NCI-H2029 (cell line): ENCODE data around the gene SNORC.
"Not testable (repeated sequence)": the region's sequence is repeated elsewhere in the genome, so short reads cannot be mapped to it uniquely, and the experiment has no call there.

Experiments used
- DNase-seq: peaks from one replicate; lab custom pipeline; 2025; lab: John Stamatoyannopoulos, UW

The SNORC gene

DNA sequence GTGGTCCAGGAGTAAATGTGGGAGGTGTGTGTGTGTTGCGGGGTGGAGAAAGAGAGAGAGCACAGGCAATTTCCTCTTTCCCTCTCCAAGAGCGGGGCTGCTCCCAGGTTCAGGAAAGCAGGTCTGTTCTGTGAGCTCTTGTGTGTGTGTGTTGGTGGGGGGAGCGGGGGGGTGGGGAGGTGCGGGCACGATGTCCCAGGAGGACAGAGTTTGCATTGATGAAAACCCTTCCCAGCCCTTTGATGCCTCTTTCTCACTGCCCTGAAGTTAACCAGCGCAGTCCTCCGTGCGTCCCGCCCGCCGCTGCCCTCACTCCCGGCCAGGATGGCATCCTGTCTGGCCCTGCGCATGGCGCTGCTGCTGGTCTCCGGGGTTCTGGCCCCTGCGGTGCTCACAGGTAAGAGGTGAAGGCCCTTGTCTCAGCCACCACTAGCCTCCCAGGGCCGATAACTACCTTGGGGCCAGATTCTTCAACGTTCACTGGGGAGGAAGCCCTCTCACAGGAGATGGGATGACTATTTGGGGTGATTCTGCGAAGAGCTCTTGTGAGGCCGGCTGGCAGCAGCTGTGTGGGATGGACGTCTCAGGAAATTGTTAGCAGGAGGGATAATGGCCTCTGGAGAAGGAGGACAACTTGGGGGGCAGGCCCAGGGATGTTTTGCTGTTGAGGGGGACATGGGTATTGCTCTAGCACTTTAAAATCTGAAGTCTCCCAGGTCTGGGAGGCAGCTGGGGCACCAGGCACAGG is at the start of gene SNORC:
TSS of gene SNORC (plus strand) at position 247 of the 748 bp plus-strand sequence. CDS start at position 325, 78 bp downstream.
- DNase-seq = no peak

GRCh38 chr2:232829988-232830387 is 40.1 kb upstream of the SNORC start:
- DNase-seq = no peak

DNA sequence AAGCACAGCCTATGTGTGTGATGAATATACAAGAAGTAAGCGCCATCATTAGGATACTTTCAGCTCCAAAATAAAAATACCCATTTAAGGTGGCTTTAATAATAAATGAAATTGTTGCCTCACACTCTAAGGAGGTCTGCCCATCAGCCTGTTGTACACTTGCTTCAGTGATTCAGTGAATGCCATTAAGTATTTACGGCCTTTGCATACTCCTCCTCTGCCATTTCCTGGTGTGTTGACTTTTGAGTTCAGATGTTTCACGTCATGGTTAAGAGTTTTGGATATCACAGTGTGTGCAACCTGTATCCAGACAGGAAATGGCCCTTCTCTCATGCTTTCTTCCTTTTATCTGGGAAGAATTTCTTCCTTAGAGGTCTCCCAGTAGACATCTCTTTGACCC is 38.6 kb upstream of the SNORC start:
- DNase-seq = no peak

- DNase-seq = no peak
These were observed 36.2 kb upstream of the SNORC start for GRCh38 chr2:232833830-232834229.

GRCh38 chr2:232835687-232836208 is 34.3 kb upstream of the SNORC start:
- DNase-seq = no peak

GRCh38 chr2:232836934-232837333 is 33.1 kb upstream of the SNORC start:
- DNase-seq = no peak

DNA sequence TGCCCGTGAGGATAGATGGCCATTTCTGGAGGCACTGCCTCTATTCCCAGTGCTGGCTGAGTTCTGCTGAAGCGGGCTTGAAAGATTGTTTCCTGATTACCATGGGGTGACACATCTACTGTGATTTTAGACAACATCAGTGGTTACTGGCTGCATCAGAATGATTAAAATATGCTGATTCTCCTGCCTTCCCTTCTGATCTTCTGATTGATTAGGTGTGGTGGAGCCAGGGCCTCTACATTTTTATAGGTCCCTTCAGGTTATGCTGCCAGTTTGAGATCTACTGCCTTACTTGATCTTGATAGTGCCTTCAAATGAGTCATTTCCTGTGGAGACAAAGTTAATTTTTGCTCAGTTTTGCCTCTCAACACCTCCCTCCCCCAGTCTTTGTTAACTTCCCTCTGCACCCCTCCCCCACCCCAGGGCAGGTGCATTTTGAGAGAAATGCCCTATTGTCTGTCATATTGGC is 31.6 kb upstream of the SNORC start:
- no peak for DNase-seq

GRCh38 chr2:232839411-232840079 is 30.5 kb upstream of the SNORC start:
- DNase-seq = no peak

DNA sequence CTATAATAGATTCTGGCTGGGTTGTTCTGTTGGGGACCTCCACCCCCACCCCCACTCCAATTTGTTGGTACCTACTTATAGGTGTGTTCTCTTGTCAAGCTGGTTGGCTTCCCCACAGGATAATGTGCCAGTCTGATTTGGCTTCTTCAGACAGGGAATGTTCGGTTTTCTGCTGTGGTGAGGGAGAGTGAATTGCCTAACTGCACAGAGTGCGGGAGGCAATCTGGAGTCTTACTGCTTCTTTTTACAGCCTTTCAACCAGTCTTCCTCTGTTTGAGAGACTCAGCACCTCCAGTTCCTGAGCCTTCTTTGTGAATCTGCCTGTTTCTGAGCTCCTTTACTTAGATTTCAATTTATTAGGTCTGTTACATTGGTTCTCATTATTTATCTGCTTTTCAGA is 27.4 kb upstream of the SNORC start:
- no peak for DNase-seq

DNA sequence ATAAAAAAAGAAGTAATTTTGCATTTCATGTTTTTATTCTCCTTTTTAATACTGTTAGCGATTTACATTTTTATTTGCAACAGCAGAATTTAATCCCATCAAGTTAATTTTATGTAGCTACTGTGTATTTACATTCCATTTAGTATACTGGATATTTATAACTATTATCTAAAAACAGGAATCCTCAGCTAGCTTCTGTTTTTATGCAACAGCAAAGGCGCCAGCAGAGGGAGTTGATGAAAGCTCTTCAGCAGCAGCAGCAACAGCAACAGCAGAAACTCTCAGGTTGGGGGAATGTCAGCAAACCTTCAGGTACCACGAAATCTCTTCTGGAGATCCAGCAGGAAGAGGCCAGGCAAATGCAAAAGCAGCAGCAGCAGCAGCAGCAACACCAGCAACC is 26.2 kb upstream of the SNORC start:
- no peak for DNase-seq

- no peak for DNase-seq
These were observed 24.0 kb upstream of the SNORC start for GRCh38 chr2:232846055-232846454.

DNA sequence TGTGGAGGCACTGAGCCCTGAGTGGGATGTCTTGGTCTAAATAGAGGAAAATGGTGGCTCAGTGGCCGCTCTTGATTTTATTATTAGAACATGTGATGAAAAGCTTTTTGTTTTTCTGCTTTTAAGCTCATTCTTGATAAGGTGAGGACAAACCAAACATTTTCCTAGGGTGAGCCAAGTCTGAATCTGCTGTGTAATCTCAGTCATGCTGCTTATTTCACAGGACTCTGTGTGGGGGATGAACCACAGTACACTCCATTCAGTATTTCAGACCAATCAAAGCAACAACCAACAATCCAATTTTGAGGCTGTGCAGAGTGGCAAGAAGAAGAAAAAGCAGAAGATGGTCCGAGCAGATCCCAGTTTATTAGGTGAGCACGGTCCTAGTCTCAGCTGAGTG is 20.0 kb upstream of the SNORC start:
- no peak for DNase-seq

- not testable (repeated sequence) for DNase-seq
These were observed 18.0 kb upstream of the SNORC start for GRCh38 chr2:232852081-232852480.

GRCh38 chr2:232852676-232853075 is 17.4 kb upstream of the SNORC start:
- no peak for DNase-seq

GRCh38 chr2:232854082-232854481 is 16.0 kb upstream of the SNORC start:
- no peak for DNase-seq

DNA sequence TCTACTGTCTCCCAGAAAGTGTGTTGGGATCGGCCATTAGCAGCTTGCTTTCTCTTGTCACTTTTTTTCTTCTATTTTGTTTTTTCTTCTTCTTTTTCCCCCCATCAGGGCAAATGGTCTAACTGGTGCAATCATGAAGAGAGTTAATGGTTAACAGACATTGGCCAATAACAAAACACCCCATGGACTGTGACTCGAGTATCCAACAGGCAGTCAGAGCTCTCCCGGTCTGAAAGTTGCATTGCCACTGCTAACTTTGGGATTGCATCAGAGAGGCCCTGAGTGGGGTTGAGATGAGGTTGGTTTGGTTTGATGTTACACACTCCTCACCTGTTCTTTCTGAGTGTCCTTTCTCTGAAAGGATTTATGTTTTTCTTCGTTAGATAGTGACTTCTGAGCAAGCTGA is 12.9 kb upstream of the SNORC start:
- no peak for DNase-seq

DNA sequence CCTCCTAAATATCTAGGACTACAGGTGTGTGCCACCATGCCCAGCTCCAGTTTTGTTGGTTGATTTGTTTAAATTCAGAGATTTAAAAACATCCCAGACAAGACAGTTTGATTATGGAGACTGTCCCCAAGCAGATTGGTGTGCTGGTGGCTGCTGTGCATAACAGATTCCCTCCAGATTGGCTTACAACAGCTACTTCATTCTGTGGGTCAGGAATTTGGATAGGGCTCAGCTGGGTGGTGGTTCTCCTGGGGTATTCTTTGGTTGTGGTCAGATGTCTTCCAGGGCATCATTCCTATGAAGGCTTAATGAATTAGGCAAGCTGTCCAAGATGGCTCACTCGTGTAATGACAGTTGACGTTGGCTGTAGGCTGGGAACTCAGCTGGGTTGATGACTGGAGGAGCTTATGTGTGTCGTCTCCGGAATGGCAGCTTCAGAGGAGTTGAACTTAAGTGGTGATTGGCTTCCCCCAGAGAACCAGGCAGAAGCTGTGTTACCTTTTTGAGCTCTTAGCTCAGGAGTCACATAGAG is 10.6 kb upstream of the SNORC start:
- no peak for DNase-seq

- no peak for DNase-seq
These were observed 9.3 kb upstream of the SNORC start for GRCh38 chr2:232860593-232861241.

DNA sequence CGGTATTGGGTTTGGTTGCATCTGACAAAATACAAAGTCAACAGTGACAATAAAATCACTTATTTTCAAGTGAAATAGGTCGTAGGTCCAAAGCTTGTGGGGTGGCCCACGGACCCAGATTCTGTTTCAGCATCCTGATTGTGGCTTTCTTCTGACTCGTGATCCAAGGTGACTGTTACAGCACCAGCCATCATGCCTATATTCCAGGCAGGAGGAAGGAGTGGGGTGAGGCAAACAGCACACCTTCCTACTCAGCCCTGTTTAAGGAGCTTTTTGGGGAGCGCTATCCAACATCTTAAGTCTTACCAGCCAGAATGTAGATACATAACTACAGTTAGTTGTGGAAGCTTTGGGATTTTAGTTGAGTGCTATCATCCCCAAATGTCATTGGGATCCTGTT is 8.7 kb upstream of the SNORC start:
- no peak for DNase-seq

- no peak for DNase-seq
These were observed 6.1 kb upstream of the SNORC start for GRCh38 chr2:232863996-232864395.

DNA sequence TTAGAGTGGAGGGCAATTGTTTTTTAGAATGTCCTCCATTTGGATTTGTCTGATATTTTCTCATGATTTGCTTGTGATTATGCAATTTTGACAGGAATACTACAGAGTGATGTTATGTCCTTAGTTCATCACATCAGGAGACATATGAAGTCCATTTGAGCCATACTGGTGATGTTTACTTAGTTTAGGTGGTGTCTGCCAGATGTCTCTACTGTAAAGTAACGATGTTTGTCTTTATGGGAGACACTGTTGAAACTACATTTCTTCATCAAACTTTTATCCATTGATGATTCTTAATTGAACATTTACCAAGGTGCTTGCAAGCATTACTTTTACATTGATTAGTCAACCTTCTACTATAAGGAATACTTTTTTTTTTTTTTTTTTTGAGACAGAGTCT is 4.9 kb upstream of the SNORC start:
- DNase-seq = no peak

GRCh38 chr2:232866104-232866503 is 4.0 kb upstream of the SNORC start:
- DNase-seq = no peak
